DND-41 (cell line): ENCODE measurements around the gene CAMKMT.

ENCODE experiments used
- ATAC-seq: fragments of 200-7000 bp; cut with Tn5 transposase; 3 replicates; pipeline ENCODE4 v1.9.1; 2021; ENCODE audit warnings: low read depth; ENCODE audit not compliant: insufficient read depth
- DNase-seq: peaks from one replicate; pipeline ENCODE4 v3.0.0-alpha.2; 2020
- H2AFZ ChIP-seq: 2 replicates; pipeline ENCODE4 v1.6.0; 2012; ENCODE audit warnings: low read depth, low read length
- H3K27ac ChIP-seq: 2 replicates; pipeline ENCODE4 v1.5.1; 2012; ENCODE audit warnings: low read length, inconsistent platforms
- H3K27me3 ChIP-seq: fragments of 200-600 bp; sonication (generic); 2 replicates; pipeline ENCODE4 v1.6.0; 2012; ENCODE audit warnings: low read length, mild to moderate bottlenecking, inconsistent platforms; ENCODE audit not compliant: insufficient read depth, poor library complexity
- H3K36me3 ChIP-seq: 2 replicates; pipeline ENCODE4 v1.5.1; 2012; ENCODE audit warnings: low read length, inconsistent platforms; ENCODE audit not compliant: insufficient read depth
- H3K4me1 ChIP-seq: 2 replicates; pipeline ENCODE4 v1.5.1; 2012; ENCODE audit warnings: mild to moderate bottlenecking, low read length; ENCODE audit not compliant: insufficient read depth
- H3K4me2 ChIP-seq: 2 replicates; pipeline ENCODE4 v1.6.0; 2012; ENCODE audit warnings: mild to moderate bottlenecking, moderate library complexity, low read length, inconsistent platforms; ENCODE audit not compliant: insufficient read depth
- H3K4me3 ChIP-seq, 2 experiments: fragments of 200-600 bp in 1 of 2; shearing (Covaris generic) in 1 of 2; 2 replicates each; pipeline ENCODE4 v1.5.1; 2012 to 2016; ENCODE audit warnings: inconsistent platforms in 2 of 2, low read length in 2 of 2, mild to moderate bottlenecking in 2 of 2, low read depth in 1 of 2, moderate library complexity in 1 of 2
- H3K79me2 ChIP-seq: 2 replicates; pipeline ENCODE4 v1.6.0; 2012; ENCODE audit warnings: low read length, inconsistent platforms; ENCODE audit not compliant: insufficient read depth
- H3K9ac ChIP-seq: 2 replicates; pipeline ENCODE4 v1.6.0; 2012; ENCODE audit warnings: low read depth, mild to moderate bottlenecking, inconsistent platforms, low read length, moderate library complexity
- H3K9me3 ChIP-seq: 2 replicates; pipeline ENCODE4 v1.5.1; 2012; ENCODE audit warnings: low read length, moderate library complexity, mild to moderate bottlenecking, inconsistent platforms; ENCODE audit not compliant: insufficient read depth, severe bottlenecking
- H4K20me1 ChIP-seq: 2 replicates; pipeline ENCODE4 v1.6.0; 2012; ENCODE audit warnings: low read length; ENCODE audit not compliant: insufficient read depth
- EZH2 ChIP-seq: IDR thresholded peaks from 3 replicates; pipeline ENCODE4 v1.6.1; 2012; ENCODE audit warnings: borderline replicate concordance, low read depth, mild to moderate bottlenecking, moderate library complexity, low read length, inconsistent platforms; ENCODE audit not compliant: severe bottlenecking
- TF ChIP-seq, protein P1 (sequence below): IDR thresholded peaks from 2 replicates; pipeline ENCODE4 v1.5.1; 2012; ENCODE audit warnings: borderline replicate concordance, low read length, moderate library complexity, mild to moderate bottlenecking; ENCODE audit not compliant: poor library complexity, severe bottlenecking; ENCODE audit errors: extremely low read depth

CAMKMT gene

GRCh38 chr2:44547718-44548117, 186.0 kb downstream of the CAMKMT start:
- DNase-seq (no peak), ATAC-seq (no peak)
- Histone ChIP-seq H3K79me2 (no peaks in the 10 kb centered on the region), H4K20me1 (no peaks in the 10 kb centered on the region), H3K4me3 (no peak overlapping the region), H3K4me2 (no peak overlapping the region), H3K27me3 (no peaks in the 10 kb centered on the region), H2AFZ (no peak overlapping the region), H3K36me3 (no peaks in the 10 kb centered on the region), H3K4me1 (no peaks in the 10 kb centered on the region), H3K27ac (no peak overlapping the region), H3K9ac (no peak overlapping the region), H3K9me3 (no peaks in the 10 kb centered on the region)
- no peak for TF ChIP-seq EZH2

DNA sequence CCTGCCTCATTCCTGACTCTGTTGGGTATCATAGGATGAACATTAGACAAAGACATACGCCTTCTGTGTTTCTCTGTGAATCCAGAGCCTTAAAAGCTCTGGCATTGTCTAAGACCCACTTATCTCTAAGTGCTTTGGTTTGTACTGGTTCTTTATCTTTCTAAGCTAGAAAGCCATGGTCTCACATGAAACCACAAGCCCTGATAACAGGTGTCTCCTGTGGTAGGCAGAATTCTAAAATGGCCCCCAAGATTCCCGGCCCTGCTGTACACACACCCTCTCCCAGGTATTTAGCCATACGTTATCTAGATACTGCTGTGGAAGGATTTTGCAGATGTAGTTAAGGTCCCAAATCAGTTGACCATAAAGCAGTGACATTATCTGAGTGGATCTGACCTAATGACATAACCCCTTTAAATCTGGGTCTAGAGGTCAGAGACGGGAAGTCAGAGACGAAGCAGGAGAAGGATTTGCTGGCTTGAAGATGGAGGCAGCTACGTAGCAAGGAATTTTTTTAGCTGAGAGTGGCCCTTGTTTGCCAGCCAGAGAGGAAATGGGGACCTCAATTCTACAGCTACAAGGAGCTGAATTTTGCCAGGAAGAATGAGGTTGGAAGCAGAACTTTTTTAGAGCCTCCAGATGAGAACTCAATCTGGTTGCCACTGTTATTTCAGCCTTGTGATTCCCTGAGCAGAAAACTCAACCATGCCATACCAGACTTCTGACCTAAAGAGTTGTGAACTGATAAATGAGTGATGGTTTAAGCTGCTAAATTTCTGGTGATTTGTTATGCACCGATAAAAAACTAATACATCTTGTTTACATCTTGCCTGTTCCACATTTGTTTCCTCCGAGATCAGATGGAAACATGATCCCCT, 186.7 kb downstream of the CAMKMT start:
- no peaks in the 10 kb centered on the region for H3K27me3 ChIP-seq
- H3K9ac ChIP-seq = no peak overlapping the region
- H3K9me3 ChIP-seq = no peaks in the 10 kb centered on the region
- DNase-seq (no peak), ATAC-seq (no peak)
- H3K4me1 ChIP-seq = no peaks in the 10 kb centered on the region
- H3K4me2 ChIP-seq = no peak overlapping the region
- no peak overlapping the region for H3K4me3 ChIP-seq
- no peaks in the 10 kb centered on the region for H3K36me3 ChIP-seq
- H2AFZ ChIP-seq = no peak overlapping the region
- TF ChIP-seq EZH2 = no peak
- TF ChIP-seq, protein P1, sequence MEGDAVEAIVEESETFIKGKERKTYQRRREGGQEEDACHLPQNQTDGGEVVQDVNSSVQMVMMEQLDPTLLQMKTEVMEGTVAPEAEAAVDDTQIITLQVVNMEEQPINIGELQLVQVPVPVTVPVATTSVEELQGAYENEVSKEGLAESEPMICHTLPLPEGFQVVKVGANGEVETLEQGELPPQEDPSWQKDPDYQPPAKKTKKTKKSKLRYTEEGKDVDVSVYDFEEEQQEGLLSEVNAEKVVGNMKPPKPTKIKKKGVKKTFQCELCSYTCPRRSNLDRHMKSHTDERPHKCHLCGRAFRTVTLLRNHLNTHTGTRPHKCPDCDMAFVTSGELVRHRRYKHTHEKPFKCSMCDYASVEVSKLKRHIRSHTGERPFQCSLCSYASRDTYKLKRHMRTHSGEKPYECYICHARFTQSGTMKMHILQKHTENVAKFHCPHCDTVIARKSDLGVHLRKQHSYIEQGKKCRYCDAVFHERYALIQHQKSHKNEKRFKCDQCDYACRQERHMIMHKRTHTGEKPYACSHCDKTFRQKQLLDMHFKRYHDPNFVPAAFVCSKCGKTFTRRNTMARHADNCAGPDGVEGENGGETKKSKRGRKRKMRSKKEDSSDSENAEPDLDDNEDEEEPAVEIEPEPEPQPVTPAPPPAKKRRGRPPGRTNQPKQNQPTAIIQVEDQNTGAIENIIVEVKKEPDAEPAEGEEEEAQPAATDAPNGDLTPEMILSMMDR = no peak
- H3K79me2 ChIP-seq = no peaks in the 10 kb centered on the region
- no peaks in the 10 kb centered on the region for H4K20me1 ChIP-seq
- H3K27ac ChIP-seq = no peak overlapping the region

DNA sequence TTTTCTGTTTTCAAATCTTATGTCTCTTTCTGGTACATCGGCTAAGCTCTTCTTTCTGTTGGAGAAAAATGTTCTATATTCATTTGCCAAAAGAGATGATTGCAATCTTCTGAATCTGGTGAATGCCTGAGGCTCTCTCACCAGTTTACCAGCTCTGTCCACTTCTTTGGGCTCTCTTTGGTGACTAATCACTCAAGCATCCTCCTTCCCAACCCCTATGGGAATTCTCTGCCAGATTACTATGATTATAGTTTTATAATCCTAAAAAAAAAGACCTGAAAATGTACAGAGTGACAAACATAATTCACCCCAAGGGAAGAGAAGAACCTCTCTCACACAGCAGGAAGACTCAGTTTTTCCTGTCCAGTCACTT, 187.3 kb downstream of the CAMKMT start:
- Histone ChIP-seq H3K36me3 (no peaks in the 10 kb centered on the region), H2AFZ (no peak overlapping the region), H3K9me3 (no peaks in the 10 kb centered on the region), H3K79me2 (no peaks in the 10 kb centered on the region), H4K20me1 (no peaks in the 10 kb centered on the region), H3K27ac (no peak overlapping the region), H3K27me3 (no peaks in the 10 kb centered on the region), H3K4me3 (no peak overlapping the region), H3K4me2 (no peak overlapping the region), H3K4me1 (no peaks in the 10 kb centered on the region), H3K9ac (no peak overlapping the region)
- DNase-seq (no peak), ATAC-seq (no peak)
- TF ChIP-seq, protein P1 = no peak
- no peak for TF ChIP-seq EZH2

DNA sequence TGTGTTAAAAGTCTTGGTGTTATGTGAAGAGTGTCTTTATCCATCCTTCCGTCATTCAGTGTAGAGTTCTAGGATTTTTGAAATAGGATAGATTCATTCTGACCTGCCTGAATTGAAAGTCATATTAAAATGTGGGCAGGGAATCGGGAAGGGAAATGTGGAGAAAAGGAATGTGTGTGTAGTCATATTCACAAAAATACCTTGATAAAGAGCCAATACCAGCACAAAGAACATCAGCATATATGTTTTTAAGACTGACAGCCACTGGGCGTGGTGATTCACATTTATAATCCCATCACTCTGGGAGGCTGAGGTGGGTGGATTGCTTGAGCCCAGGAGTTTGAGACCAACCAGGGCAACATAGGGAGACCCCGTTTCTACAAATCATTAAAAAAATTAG, 188.1 kb downstream of the CAMKMT start:
- H3K9ac ChIP-seq = no peak overlapping the region
- H3K4me3 ChIP-seq = no peak overlapping the region
- H4K20me1 ChIP-seq = no peaks in the 10 kb centered on the region
- no peak overlapping the region for H3K4me2 ChIP-seq
- DNase-seq (no peak), ATAC-seq (no peak)
- H3K4me1 ChIP-seq = no peaks in the 10 kb centered on the region
- no peaks in the 10 kb centered on the region for H3K36me3 ChIP-seq
- no peak overlapping the region for H2AFZ ChIP-seq
- H3K9me3 ChIP-seq = no peaks in the 10 kb centered on the region
- H3K79me2 ChIP-seq = no peaks in the 10 kb centered on the region
- no peak for TF ChIP-seq EZH2
- TF ChIP-seq, protein P1 = no peak
- no peak overlapping the region for H3K27ac ChIP-seq
- no peaks in the 10 kb centered on the region for H3K27me3 ChIP-seq
